Neuronal stem cell (in vitro differentiated cells): Measurements from ENCODE around the gene GMPR.
A peak's percentile ranks its signal among the peaks of the same experiment; 100 is the strongest.

Experiments used
- DNase-seq: peaks from one replicate; pipeline ENCODE4 v3.0.0-alpha.2; 2013; ENCODE audit warnings: low spot score
- H2AFZ ChIP-seq: one replicate; pipeline ENCODE4 v1.6.1; 2013; ENCODE audit warnings: mild to moderate bottlenecking, low read length, inconsistent platforms
- H2AK5ac ChIP-seq: 2 replicates; pipeline ENCODE4 v1.6.1; 2013; ENCODE audit warnings: low read depth, mild to moderate bottlenecking, inconsistent platforms, low read length, moderate library complexity, mixed read lengths
- H2BK120ac ChIP-seq: 2 replicates; pipeline ENCODE4 v1.6.1; 2013; ENCODE audit warnings: low read depth, mild to moderate bottlenecking, inconsistent platforms, low read length, moderate library complexity, mixed read lengths
- H2BK12ac ChIP-seq: one replicate; pipeline ENCODE4 v1.6.1; 2013; ENCODE audit warnings: low read length, inconsistent platforms
- H2BK15ac ChIP-seq: 2 replicates; pipeline ENCODE4 v1.6.1; 2013; ENCODE audit warnings: mild to moderate bottlenecking, low read length, inconsistent platforms, mixed read lengths
- H2BK5ac ChIP-seq: one replicate; pipeline ENCODE4 v1.6.1; 2013; ENCODE audit warnings: inconsistent platforms, mild to moderate bottlenecking, low read length, moderate library complexity
- H3K14ac ChIP-seq: one replicate; pipeline ENCODE4 v1.6.1; 2013; ENCODE audit warnings: low read length, inconsistent platforms
- H3K18ac ChIP-seq: 2 replicates; pipeline ENCODE4 v1.6.1; 2013; ENCODE audit warnings: low read length, inconsistent platforms
- H3K23ac ChIP-seq: 2 replicates; pipeline ENCODE4 v1.6.1; 2013; ENCODE audit warnings: low read depth, mild to moderate bottlenecking, mixed read lengths, low read length, inconsistent platforms; ENCODE audit not compliant: poor library complexity
- H3K27ac ChIP-seq: replicated peaks from 3 replicates; pipeline ENCODE4 v1.5.1; 2013; ENCODE audit warnings: low read length, inconsistent platforms
- H3K27me3 ChIP-seq, 3 experiments: 2 replicates each; pipeline ENCODE4 v1.6.1; 2013; ENCODE audit warnings: low read length in 3 of 3, mild to moderate bottlenecking in 2 of 3, inconsistent platforms in 1 of 3, low read depth in 1 of 3, mixed read lengths in 1 of 3, moderate library complexity in 1 of 3; ENCODE audit not compliant: control insufficient read depth in 3 of 3, insufficient read depth in 3 of 3
- H3K36me3 ChIP-seq, 2 donors: replicated peaks in 1 of 2; 2 replicates each; pipeline ENCODE4 v1.6.1; 2013; ENCODE audit warnings: low read length in 2 of 2; ENCODE audit not compliant: control insufficient read depth in 2 of 2, insufficient read depth in 2 of 2
- H3K4ac ChIP-seq: 2 replicates; pipeline ENCODE4 v1.6.1; 2013; ENCODE audit warnings: inconsistent platforms, mild to moderate bottlenecking, low read length, moderate library complexity
- H3K4me1 ChIP-seq, 2 donors: 1 replicate in 1 of 2; 2 replicates in 1 of 2; pipeline ENCODE4 v1.6.1; 2013; ENCODE audit warnings: low read length in 2 of 2, low read depth in 1 of 2; ENCODE audit not compliant: control insufficient read depth in 2 of 2, insufficient read depth in 1 of 2
- H3K4me2 ChIP-seq: one replicate; pipeline ENCODE4 v1.6.1; 2013; ENCODE audit warnings: mild to moderate bottlenecking, low read length, inconsistent platforms; ENCODE audit not compliant: insufficient read depth, poor library complexity, severe bottlenecking
- H3K4me3 ChIP-seq, 2 donors: 2 replicates each; pipeline ENCODE4 v1.5.1; 2013; ENCODE audit warnings: low read length in 2 of 2, mild to moderate bottlenecking in 2 of 2, inconsistent platforms in 1 of 2, moderate library complexity in 1 of 2
- H3K79me1 ChIP-seq: one replicate; pipeline ENCODE4 v1.6.1; 2013; ENCODE audit warnings: low read depth, mild to moderate bottlenecking, inconsistent platforms, low read length, moderate library complexity
- H3K9ac ChIP-seq: one replicate; pipeline ENCODE4 v1.6.1; 2013; ENCODE audit warnings: mild to moderate bottlenecking, low read depth, low read length, inconsistent platforms; ENCODE audit not compliant: poor library complexity
- H3K9me3 ChIP-seq, 2 donors: replicated peaks in 1 of 2; 2 replicates each; pipeline versions ENCODE3 to v1.6.1; 2013; ENCODE audit warnings: low read length in 2 of 2, mild to moderate bottlenecking in 2 of 2, inconsistent platforms in 1 of 2, low read depth in 1 of 2, mixed read lengths in 1 of 2, moderate library complexity in 1 of 2; ENCODE audit not compliant: control insufficient read depth in 2 of 2, insufficient read depth in 1 of 2
- H4K8ac ChIP-seq: one replicate; pipeline ENCODE4 v1.6.1; 2013; ENCODE audit warnings: low read depth, mild to moderate bottlenecking, inconsistent platforms, low read length, moderate library complexity
- H4K91ac ChIP-seq: one replicate; pipeline ENCODE4 v1.6.1; 2013; ENCODE audit warnings: low read length, low read depth, mild to moderate bottlenecking, inconsistent platforms; ENCODE audit not compliant: poor library complexity
- WGBS, 2 donors: extraction: QIAGEN DNeasy Blood & Tissue Kit; methylation state at CpG; one replicate each; pipeline ENCODE4 v1.1.7; 2013; ENCODE audit warnings: missing lambda C conversion rate in 2 of 2, mixed read lengths in 1 of 2; ENCODE audit not compliant: insufficient read length in 2 of 2, insufficient replicate concordance in 1 of 2; ENCODE audit errors: extremely low coverage in 2 of 2; 5-methylcytosine and 5-hydroxymethylcytosine counted together

The GMPR gene

GRCh38 chr6:16208989-16209388 lies 29.4 kb upstream of the GMPR start:
- no peak overlapping the region for H2AFZ ChIP-seq
- no peak overlapping the region for H2AK5ac ChIP-seq
- H3K4me3 ChIP-seq: no peak overlapping the region
- H3K36me3 ChIP-seq: no peaks in the 10 kb centered on the region
- peaks cover 0 to 13% of the 10 kb centered on the region in 2 donors for H3K4me1 ChIP-seq
- no peak overlapping the region for H2BK5ac ChIP-seq
- H3K9ac ChIP-seq: no peak overlapping the region
- H3K23ac ChIP-seq: no peak overlapping the region
- no peak overlapping the region for H3K27ac ChIP-seq
- DNase-seq: no peak
- no peak overlapping the region for H3K4ac ChIP-seq
- no CpG with 5 or more reads among the region's 2 CpGs for WGBS, 2 donors
- no peak overlapping the region for H4K8ac ChIP-seq
- H3K4me2 ChIP-seq: no peak overlapping the region
- H3K9me3 ChIP-seq: no peaks in the 10 kb centered on the region
- no peak overlapping the region for H2BK15ac ChIP-seq
- no peak overlapping the region for H3K14ac ChIP-seq
- H3K18ac ChIP-seq: no peak overlapping the region
- no peaks in the 10 kb centered on the region for H3K79me1 ChIP-seq
- H2BK120ac ChIP-seq: no peak overlapping the region
- no peak overlapping the region for H4K91ac ChIP-seq
- peaks cover 0 to 46% (median 0%) of the 10 kb centered on the region in 3 experiments for H3K27me3 ChIP-seq
- H2BK12ac ChIP-seq: no peak overlapping the region

- no peak overlapping the region for H2AK5ac ChIP-seq
- H2BK15ac ChIP-seq: no peak overlapping the region
- no peaks in the 10 kb centered on the region for H3K36me3 ChIP-seq
- H2AFZ ChIP-seq: no peak overlapping the region
- no peak overlapping the region for H2BK5ac ChIP-seq
- no peak overlapping the region for H3K9ac ChIP-seq
- H3K27me3 ChIP-seq: peaks cover 0 to 45% (median 0%) of the 10 kb centered on the region in 3 experiments
- H3K4me3 ChIP-seq: no peak overlapping the region
- no peak overlapping the region for H4K8ac ChIP-seq
- peaks cover 0 to 13% of the 10 kb centered on the region in 2 donors for H3K4me1 ChIP-seq
- DNase-seq: no peak
- H3K14ac ChIP-seq: no peak overlapping the region
- H3K79me1 ChIP-seq: no peaks in the 10 kb centered on the region
- no peak overlapping the region for H3K27ac ChIP-seq
- H4K91ac ChIP-seq: no peak overlapping the region
- H3K18ac ChIP-seq: no peak overlapping the region
- no CpG with 5 or more reads among the region's 4 CpGs for WGBS, 2 donors
- H3K4me2 ChIP-seq: no peak overlapping the region
- no peaks in the 10 kb centered on the region for H3K9me3 ChIP-seq
- no peak overlapping the region for H2BK12ac ChIP-seq
- no peak overlapping the region for H3K4ac ChIP-seq
- H2BK120ac ChIP-seq: no peak overlapping the region
- no peak overlapping the region for H3K23ac ChIP-seq
Measured at GRCh38 chr6:16209539-16209938, 28.8 kb upstream of the GMPR start.

- no CpG with 5 or more reads among the region's 4 CpGs for WGBS, 2 donors
- DNase-seq: no peak
Measured at GRCh38 chr6:16212276-16212675, 26.1 kb upstream of the GMPR start.

DNA sequence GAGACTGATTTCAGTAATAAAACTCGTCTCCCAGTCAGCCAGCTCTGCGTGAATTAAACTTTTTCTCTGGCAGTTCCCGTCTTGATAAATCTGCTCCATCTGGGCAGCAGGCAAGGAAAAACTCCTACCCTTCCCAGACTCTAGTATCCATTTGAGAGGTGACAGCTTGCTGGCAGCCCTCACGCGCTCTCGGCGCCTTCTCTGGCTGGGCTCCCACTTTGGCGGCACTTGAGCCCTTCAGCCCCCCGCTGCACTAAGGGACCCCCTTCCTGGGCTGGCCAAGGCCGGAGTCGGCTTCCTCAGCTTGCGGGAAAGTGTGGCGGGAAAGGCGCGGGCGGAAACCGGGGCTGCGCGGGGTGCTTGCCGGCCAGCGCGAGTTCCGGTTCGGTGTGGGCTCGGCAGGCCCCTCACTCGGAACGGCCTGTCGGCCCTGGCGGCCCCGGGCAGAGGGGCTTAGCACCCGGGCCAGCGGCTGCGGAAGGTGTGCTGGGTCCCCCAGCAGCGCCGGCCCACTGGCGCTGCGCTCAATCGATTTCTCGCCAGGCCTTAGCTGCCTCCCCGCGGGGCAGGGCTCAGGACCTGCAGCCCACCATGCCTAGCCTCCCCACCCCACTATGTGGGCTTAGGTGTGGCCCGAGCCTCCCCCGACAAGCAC lies 21.8 kb upstream of the GMPR start:
- H3K36me3 ChIP-seq: no peaks in the 10 kb centered on the region
- H2BK120ac ChIP-seq: no peak overlapping the region
- H2BK15ac ChIP-seq: peak overlapping the region; percentile 33
- H3K27ac ChIP-seq: no peak overlapping the region
- H3K4ac ChIP-seq: no peak overlapping the region
- no CpG with 5 or more reads among the region's 43 CpGs for WGBS, 2 donors
- no peak overlapping the region for H4K91ac ChIP-seq
- peak overlapping the region; percentile 31 for H3K18ac ChIP-seq
- no peak overlapping the region for H3K23ac ChIP-seq
- no peak overlapping the region for H3K4me3 ChIP-seq
- peak overlapping the region; percentile 81 for H2BK12ac ChIP-seq
- no peaks in the 10 kb centered on the region for H3K9me3 ChIP-seq
- no peaks in the 10 kb centered on the region for H3K4me1 ChIP-seq
- H4K8ac ChIP-seq: no peak overlapping the region
- H2AFZ ChIP-seq: no peak overlapping the region
- H3K27me3 ChIP-seq: peaks cover 0 to 15% (median 0%) of the 10 kb centered on the region in 3 experiments
- H3K14ac ChIP-seq: no peak overlapping the region
- no peak overlapping the region for H3K9ac ChIP-seq
- H3K79me1 ChIP-seq: no peaks in the 10 kb centered on the region
- no peak for DNase-seq
- no peak overlapping the region for H2BK5ac ChIP-seq
- no peak overlapping the region for H2AK5ac ChIP-seq
- H3K4me2 ChIP-seq: no peak overlapping the region

More at GRCh38 chr6:16212276-16212675, 26.1 kb upstream of the GMPR start:
- Histone ChIP-seq H3K79me1 (no peaks in the 10 kb centered on the region), H3K9me3 (no peaks in the 10 kb centered on the region), H2AFZ (no peak overlapping the region), H2BK120ac (no peak overlapping the region), H3K4me1 (no peaks in the 10 kb centered on the region), H3K23ac (no peak overlapping the region), H4K91ac (no peak overlapping the region), H2BK15ac (no peak overlapping the region), H2BK12ac (no peak overlapping the region), H3K14ac (no peak overlapping the region), H3K4me3 (no peak overlapping the region), H3K27ac (no peak overlapping the region), H2BK5ac (no peak overlapping the region), H4K8ac (no peak overlapping the region), H3K9ac (no peak overlapping the region), H3K4me2 (no peak overlapping the region), H3K18ac (no peak overlapping the region), H3K4ac (no peak overlapping the region), H3K36me3 (no peaks in the 10 kb centered on the region), H3K27me3 (peaks cover 0 to 45% (median 0%) of the 10 kb centered on the region in 3 experiments), H2AK5ac (no peak overlapping the region)
